SK-N-SH (cell line): ENCODE results near the gene DEPDC5. TPM values are rescaled to one million over a fixed set of nuclear protein-coding genes. Genes with fewer than 3 reads are reported as not detected.

Experiments used
- CTCF ChIA-PET: fragments of 300-600, 350-600 bp; formaldehyde crosslinking; extraction: SDS; loops from one replicate; lab custom pipeline; 2021; lab: Yijun Ruan, JAX
- POLR2A ChIA-PET: fragments of 350-600 bp; sonication (Branson Sonifier 250); formaldehyde crosslinking; extraction: SDS; loops from one replicate; lab custom pipeline; 2020; ENCODE audit warnings: antibody characterized with exemption, inconsistent platforms; lab: Yijun Ruan, JAX
- DNase-seq: peaks from one replicate; pipeline ENCODE4 v3.0.0; 2012
- H2AFZ ChIP-seq: fragments of 200-600 bp; sonication (generic); 2 replicates; pipeline ENCODE4 v1.8.1; 2016; ENCODE audit warnings: antibody characterized with exemption, mild to moderate bottlenecking, low read depth
- H3F3A ChIP-seq: fragments of 200-600 bp; sonication (generic); replicated peaks from 2 replicates; pipeline ENCODE3; 2016; ENCODE audit warnings: antibody characterized with exemption, mild to moderate bottlenecking; ENCODE audit not compliant: insufficient read depth
- H3K27ac ChIP-seq, 2 experiments: fragments of 200-500 bp in 1 of 2; fragments of 200-600 bp in 1 of 2; sonication (Bioruptor generic) in 1 of 2; sonication (generic), shearing (Covaris generic) in 1 of 2; 2 replicates each; pipeline versions ENCODE4 v1.5.1 to v1.6.1; 2014 to 2016; ENCODE audit warnings: low read depth in 2 of 2, inconsistent platforms in 1 of 2, low read length in 1 of 2, mild to moderate bottlenecking in 1 of 2, mixed read lengths in 1 of 2
- H3K27me3 ChIP-seq: fragments of 200-600 bp; sonication (generic), shearing (Covaris generic); 2 replicates; pipeline ENCODE4 v1.6.1; 2016; ENCODE audit warnings: mixed run types; ENCODE audit not compliant: insufficient read depth
- H3K36me3 ChIP-seq, 2 experiments: fragments of 200-500 bp in 1 of 2; fragments of 200-600 bp in 1 of 2; sonication (Bioruptor generic) in 1 of 2; sonication (generic) in 1 of 2; replicated peaks in 1 of 2; 2 replicates each; pipeline versions ENCODE3 to v1.5.1; 2014 to 2016; ENCODE audit warnings: low read length in 1 of 2, mild to moderate bottlenecking in 1 of 2; ENCODE audit not compliant: insufficient read depth in 2 of 2, control insufficient read depth in 1 of 2
- H3K4me1 ChIP-seq, 2 experiments: fragments of 200-500 bp in 1 of 2; fragments of 200-600 bp in 1 of 2; sonication (Bioruptor generic) in 1 of 2; sonication (generic), shearing (Covaris generic) in 1 of 2; 2 replicates each; pipeline versions ENCODE4 v1.5.1 to v1.6.1; 2014 to 2016; ENCODE audit warnings: low read depth in 1 of 2, low read length in 1 of 2, mixed run types in 1 of 2; ENCODE audit not compliant: insufficient read depth in 2 of 2, control insufficient read depth in 1 of 2
- H3K4me2 ChIP-seq: fragments of 200-600 bp; sonication (generic), shearing (Covaris generic); 2 replicates; pipeline ENCODE4 v1.6.1; 2017; ENCODE audit warnings: mixed run types
- H3K4me3 ChIP-seq, 2 experiments: fragments of 200-500 bp in 1 of 2; fragments of 200-600 bp in 1 of 2; sonication (Bioruptor generic) in 1 of 2; sonication (generic), shearing (Covaris generic) in 1 of 2; 2 replicates each; pipeline versions ENCODE4 v1.5.1 to v1.8.1; 2014 to 2016; ENCODE audit warnings: low read depth in 2 of 2, inconsistent platforms in 1 of 2, low read length in 1 of 2, mild to moderate bottlenecking in 1 of 2, mixed read lengths in 1 of 2, moderate library complexity in 1 of 2
- H3K79me2 ChIP-seq: fragments of 200-600 bp; sonication (generic); 2 replicates; pipeline ENCODE4 v1.8.1; 2017; ENCODE audit warnings: mild to moderate bottlenecking; ENCODE audit not compliant: insufficient read depth
- H3K9ac ChIP-seq: fragments of 200-600 bp; sonication (generic); 2 replicates; pipeline ENCODE4 v1.6.1; 2017; ENCODE audit warnings: mixed run types
- H3K9me2 ChIP-seq: fragments of 200-600 bp; sonication (generic); 2 replicates; pipeline ENCODE4 v1.6.1; 2017; ENCODE audit warnings: mixed run types
- H3K9me3 ChIP-seq: fragments of 200-600 bp; sonication (generic); 2 replicates; pipeline ENCODE4 v1.6.1; 2017; ENCODE audit warnings: mixed run types, mild to moderate bottlenecking, moderate library complexity
- H4K20me1 ChIP-seq: fragments of 200-600 bp; sonication (generic); 2 replicates; pipeline ENCODE4 v1.6.1; 2017; ENCODE audit warnings: mild to moderate bottlenecking, mixed run types; ENCODE audit not compliant: insufficient read depth
- EZH2phosphoT487 ChIP-seq: fragments of 200-600 bp; sonication (generic); IDR thresholded peaks from 2 replicates; pipeline ENCODE4 v1.6.1; 2017; ENCODE audit warnings: low read depth, mixed run types, mild to moderate bottlenecking, antibody characterized with exemption, moderate library complexity, borderline replicate concordance
- FOXM1 ChIP-seq: IDR thresholded peaks from 2 replicates; pipeline ENCODE4 v1.4.0; 2012; ENCODE audit warnings: low read depth, mild to moderate bottlenecking
- MXI1 ChIP-seq: IDR thresholded peaks from 2 replicates; pipeline ENCODE4 v1.6.1; 2012; ENCODE audit warnings: mild to moderate bottlenecking, low read depth, low read length, improper control_type of control experiment
- NRF1 ChIP-seq: IDR thresholded peaks from 2 replicates; pipeline ENCODE4 v1.6.1; 2012; ENCODE audit warnings: low read depth, mild to moderate bottlenecking, low read length
- POLR2AphosphoS5 ChIP-seq: IDR thresholded peaks from 2 replicates; pipeline ENCODE4 v1.6.1; 2012; ENCODE audit warnings: low read depth, low read length
- RAD21 ChIP-seq: IDR thresholded peaks from 2 replicates; pipeline ENCODE4 v1.6.1; 2012; ENCODE audit warnings: mild to moderate bottlenecking, low read length
- SIN3A ChIP-seq: IDR thresholded peaks from 2 replicates; pipeline ENCODE4 v1.6.1; 2012; ENCODE audit warnings: low read depth, mild to moderate bottlenecking, low read length, moderate library complexity, borderline replicate concordance
- SMC3 ChIP-seq: IDR thresholded peaks from 2 replicates; pipeline ENCODE4 v1.6.1; 2012; ENCODE audit warnings: low read depth, low read length, improper control_type of control experiment
- TEAD4 ChIP-seq: IDR thresholded peaks from 2 replicates; pipeline ENCODE4 v1.4.0; 2012; ENCODE audit warnings: mild to moderate bottlenecking, borderline replicate concordance; ENCODE audit not compliant: insufficient read depth
- YY1 ChIP-seq: IDR thresholded peaks from 2 replicates; pipeline ENCODE4 v1.4.0; 2012; ENCODE audit warnings: low read depth, mild to moderate bottlenecking
- WGBS: methylation state at CpG from one replicate; pipeline ENCODE4 v1.1.6; 2017; ENCODE audit warnings: low lambda C conversion rate; 5-methylcytosine and 5-hydroxymethylcytosine counted together
- polyA plus RNA-seq, 3 experiments: library from polyadenylated mRNA; depleted of rRNA; stranded (reverse); fragments of >200 nt; gene quantifications; 2 replicates each; pipeline ENCODE4 v1.2.3, GENCODE V29; 2012
- TF ChIP-seq, protein P1 (sequence below): fragments of 150-350 bp; IDR thresholded peaks from 2 replicates; pipeline ENCODE4 v1.6.1; 2017; ENCODE audit warnings: antibody characterized with exemption, low read length, low read depth, borderline replicate concordance
- TF ChIP-seq, protein P2 (sequence below): IDR thresholded peaks from 2 replicates; pipeline ENCODE4; 2012
- TF ChIP-seq, protein P3 (sequence below): IDR thresholded peaks from 2 replicates; pipeline ENCODE4 v1.6.1; 2012; ENCODE audit warnings: mild to moderate bottlenecking, low read depth, low read length, moderate library complexity
- TF ChIP-seq, protein P4 (sequence below): IDR thresholded peaks from 2 replicates; pipeline ENCODE4 v1.4.0; 2012; ENCODE audit warnings: low read depth, borderline replicate concordance

Gene DEPDC5
- polyA plus RNA-seq, 1 of the 3 experiments (the other 2 are of a cell fraction) = 7.8 TPM

DNA sequence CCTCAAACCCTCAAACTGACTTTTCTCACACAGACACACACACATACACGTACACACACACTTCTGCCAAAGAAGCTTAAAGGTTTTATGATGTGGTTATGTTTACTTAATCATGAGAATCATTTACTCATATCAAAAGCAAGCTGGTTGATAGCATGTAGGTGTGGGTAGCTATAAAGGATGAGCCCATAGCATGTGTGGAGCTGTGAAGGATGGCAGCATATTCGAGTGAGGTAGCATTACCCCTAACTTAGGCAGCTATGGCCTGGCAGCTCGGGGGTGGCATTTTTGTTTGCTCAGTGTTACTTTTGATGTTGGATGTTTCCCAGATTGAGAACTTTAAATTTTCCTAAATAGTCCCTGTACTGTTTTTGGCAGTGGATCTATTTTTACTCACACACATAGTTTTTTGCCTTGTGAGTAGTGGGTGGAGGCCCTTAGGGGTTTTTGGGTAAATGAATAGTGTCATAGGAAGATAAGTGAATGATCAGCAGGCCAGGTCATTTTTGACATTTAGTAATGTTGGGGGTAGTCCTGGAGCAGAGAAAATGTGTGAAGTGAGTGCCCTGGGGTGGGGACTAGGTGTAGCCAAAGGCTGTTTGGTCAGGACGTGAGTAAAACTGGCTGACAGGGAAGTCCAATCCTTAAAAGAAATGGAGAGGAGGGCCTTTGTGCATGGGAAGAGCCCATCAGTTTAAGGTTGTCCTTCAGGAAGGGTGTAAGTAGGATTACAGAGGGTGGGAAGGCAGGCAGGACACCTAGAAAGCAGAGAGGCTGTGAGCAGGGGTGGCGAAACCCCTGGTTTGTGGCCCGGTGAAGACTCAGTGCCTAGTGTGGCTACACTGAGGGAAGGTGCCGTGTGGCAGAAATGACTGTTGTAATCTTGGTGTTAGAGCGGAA, 197.6 kb downstream of the DEPDC5 start (continued):
- TF ChIP-seq, protein P1, sequence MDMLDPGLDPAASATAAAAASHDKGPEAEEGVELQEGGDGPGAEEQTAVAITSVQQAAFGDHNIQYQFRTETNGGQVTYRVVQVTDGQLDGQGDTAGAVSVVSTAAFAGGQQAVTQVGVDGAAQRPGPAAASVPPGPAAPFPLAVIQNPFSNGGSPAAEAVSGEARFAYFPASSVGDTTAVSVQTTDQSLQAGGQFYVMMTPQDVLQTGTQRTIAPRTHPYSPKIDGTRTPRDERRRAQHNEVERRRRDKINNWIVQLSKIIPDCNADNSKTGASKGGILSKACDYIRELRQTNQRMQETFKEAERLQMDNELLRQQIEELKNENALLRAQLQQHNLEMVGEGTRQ = no peak
- TF ChIP-seq, protein P2, sequence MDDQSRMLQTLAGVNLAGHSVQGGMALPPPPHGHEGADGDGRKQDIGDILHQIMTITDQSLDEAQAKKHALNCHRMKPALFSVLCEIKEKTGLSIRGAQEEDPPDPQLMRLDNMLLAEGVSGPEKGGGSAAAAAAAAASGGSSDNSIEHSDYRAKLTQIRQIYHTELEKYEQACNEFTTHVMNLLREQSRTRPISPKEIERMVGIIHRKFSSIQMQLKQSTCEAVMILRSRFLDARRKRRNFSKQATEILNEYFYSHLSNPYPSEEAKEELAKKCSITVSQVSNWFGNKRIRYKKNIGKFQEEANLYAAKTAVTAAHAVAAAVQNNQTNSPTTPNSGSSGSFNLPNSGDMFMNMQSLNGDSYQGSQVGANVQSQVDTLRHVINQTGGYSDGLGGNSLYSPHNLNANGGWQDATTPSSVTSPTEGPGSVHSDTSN = no peak
- TF ChIP-seq SIN3A (no peak), YY1 (no peak), POLR2AphosphoS5 (no peak), EZH2phosphoT487 (no peak), RAD21 (no peak), SMC3 (no peak), MXI1 (no peak)
- TF ChIP-seq, protein P3, sequence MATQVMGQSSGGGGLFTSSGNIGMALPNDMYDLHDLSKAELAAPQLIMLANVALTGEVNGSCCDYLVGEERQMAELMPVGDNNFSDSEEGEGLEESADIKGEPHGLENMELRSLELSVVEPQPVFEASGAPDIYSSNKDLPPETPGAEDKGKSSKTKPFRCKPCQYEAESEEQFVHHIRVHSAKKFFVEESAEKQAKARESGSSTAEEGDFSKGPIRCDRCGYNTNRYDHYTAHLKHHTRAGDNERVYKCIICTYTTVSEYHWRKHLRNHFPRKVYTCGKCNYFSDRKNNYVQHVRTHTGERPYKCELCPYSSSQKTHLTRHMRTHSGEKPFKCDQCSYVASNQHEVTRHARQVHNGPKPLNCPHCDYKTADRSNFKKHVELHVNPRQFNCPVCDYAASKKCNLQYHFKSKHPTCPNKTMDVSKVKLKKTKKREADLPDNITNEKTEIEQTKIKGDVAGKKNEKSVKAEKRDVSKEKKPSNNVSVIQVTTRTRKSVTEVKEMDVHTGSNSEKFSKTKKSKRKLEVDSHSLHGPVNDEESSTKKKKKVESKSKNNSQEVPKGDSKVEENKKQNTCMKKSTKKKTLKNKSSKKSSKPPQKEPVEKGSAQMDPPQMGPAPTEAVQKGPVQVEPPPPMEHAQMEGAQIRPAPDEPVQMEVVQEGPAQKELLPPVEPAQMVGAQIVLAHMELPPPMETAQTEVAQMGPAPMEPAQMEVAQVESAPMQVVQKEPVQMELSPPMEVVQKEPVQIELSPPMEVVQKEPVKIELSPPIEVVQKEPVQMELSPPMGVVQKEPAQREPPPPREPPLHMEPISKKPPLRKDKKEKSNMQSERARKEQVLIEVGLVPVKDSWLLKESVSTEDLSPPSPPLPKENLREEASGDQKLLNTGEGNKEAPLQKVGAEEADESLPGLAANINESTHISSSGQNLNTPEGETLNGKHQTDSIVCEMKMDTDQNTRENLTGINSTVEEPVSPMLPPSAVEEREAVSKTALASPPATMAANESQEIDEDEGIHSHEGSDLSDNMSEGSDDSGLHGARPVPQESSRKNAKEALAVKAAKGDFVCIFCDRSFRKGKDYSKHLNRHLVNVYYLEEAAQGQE = no peak

DNA sequence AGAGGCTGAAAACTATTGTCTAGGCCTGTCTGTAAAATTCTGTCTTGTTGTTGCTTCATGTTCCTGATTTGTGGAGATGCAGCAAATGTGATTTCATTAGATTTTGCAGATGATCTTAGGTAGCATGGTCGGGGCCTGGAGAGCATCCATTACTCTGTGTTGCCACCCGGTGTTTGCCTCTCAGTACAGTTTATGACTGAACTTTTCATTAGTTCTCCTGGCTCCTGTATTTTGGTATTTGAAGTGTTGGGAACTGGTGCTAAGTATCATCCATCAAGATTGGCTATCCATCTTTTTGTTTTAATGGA, 198.2 kb downstream of the DEPDC5 start:
- peaks cover 13 to 33% of the 10 kb centered on the region in 2 experiments for H3K4me1 ChIP-seq
- TF ChIP-seq, protein P3 = no peak
- no peak for TF ChIP-seq EZH2phosphoT487
- peak; percentile 19; the same call in 1 of the 2 replicates for TF ChIP-seq SMC3
- TF ChIP-seq TEAD4 = no peak
- no peak for TF ChIP-seq NRF1
- TF ChIP-seq, protein P4, sequence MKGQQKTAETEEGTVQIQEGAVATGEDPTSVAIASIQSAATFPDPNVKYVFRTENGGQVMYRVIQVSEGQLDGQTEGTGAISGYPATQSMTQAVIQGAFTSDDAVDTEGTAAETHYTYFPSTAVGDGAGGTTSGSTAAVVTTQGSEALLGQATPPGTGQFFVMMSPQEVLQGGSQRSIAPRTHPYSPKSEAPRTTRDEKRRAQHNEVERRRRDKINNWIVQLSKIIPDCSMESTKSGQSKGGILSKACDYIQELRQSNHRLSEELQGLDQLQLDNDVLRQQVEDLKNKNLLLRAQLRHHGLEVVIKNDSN = no peak
- no peak for TF ChIP-seq FOXM1
- TF ChIP-seq RAD21 = peak; percentile 54
- TF ChIP-seq, all 33 proteins: peak for 2
- CTCF ChIA-PET = interaction anchor here (0.9 to 2.0 kb wide), 4 partner anchors 18 to 290 kb away, joined by 3 to 11 read pairs (median 3); partner anchors contain the start of gene PISD
- Histone ChIP-seq H3K9ac (peak overlapping the region; percentile 0), H3K4me2 (peak overlapping the region; percentile 9), H4K20me1 (peaks cover 97% of the 10 kb centered on the region), H3K27me3 (no peaks in the 10 kb centered on the region), H3K36me3 (peaks cover 50 to 66% of the 10 kb centered on the region in 2 experiments), H2AFZ (no peak overlapping the region), H3K9me3 (no peaks in the 10 kb centered on the region), H3F3A (peaks cover 33% of the 10 kb centered on the region), H3K27ac (peak overlapping the region; percentile 43 to 77; a peak in 3 of 4 replicates), H3K4me3 (no peak overlapping the region), H3K9me2 (no peaks in the 10 kb centered on the region), H3K79me2 (peaks cover 99% of the 10 kb centered on the region)
- POLR2A ChIA-PET = no interaction called here
- WGBS = 31% methylated on average over 2 of the region's 2 CpGs
- peak; percentile 36 for DNase-seq
